ENCODE data around the gene RAB9A.
"Not testable (repeated sequence)": the region's sequence is repeated elsewhere in the genome, so short reads cannot be mapped to it uniquely, and the experiment has no call there.

RAB9A gene

DNA sequence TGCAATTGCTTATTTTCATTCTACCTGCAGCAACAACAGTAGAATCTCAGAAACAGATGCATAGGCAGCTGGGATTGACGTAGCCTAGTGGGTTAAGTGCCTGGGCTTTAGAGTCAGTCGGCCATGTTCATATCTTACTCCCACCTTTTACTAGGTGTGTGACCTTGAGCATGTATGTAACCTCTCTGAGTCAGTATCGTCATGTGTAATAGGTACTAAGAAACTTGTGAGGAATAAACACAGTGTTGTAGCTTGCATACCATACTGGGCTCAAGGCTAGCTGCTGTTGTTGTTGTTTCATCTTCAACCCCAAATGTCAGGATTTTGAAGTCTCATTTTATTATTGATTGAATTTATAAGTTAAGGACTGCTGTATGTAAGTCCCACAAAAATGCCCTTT, 14.2 kb downstream of the RAB9A start:
- no peak for DNase-seq

DNA sequence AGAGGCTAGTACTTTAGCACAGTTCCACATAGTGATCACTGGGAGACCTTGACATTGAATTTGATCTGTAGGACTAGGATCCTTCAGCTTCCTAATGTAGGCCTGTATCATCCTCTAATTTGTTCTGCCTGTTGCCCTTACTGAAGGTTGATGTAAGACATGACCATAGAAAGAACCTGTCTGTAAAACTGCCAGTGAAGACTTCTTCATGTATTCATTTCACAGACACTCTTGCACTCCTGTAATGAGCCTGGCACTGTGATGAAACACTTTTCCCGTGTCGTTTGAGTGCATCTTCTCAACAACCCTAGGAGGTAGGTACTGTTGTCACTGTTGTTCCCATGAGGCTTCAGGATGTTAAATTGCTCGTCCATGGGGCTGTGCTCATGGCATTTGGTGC, 14.7 kb downstream of the RAB9A start:
- no peak for DNase-seq

DNA sequence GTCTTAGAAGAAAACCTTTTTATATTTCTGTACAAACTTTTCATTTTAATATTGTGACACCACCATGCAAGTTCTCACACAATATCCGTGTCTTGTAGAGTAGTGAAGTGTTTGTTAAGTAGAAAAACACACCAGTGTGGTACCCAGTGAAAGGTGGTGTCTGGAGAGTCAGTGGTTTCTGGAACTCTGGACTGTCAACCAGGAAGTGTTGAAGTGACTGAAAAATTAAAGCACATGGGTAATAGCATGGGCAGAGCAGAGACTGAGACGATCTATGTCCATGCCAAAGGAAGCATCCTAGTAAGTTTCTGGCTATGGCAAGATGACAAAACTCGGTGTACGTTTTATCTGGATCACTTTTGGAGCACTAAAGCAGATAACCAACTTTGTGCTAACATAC, 22.2 kb downstream of the RAB9A start:
- DNase-seq, result no peak

DNA sequence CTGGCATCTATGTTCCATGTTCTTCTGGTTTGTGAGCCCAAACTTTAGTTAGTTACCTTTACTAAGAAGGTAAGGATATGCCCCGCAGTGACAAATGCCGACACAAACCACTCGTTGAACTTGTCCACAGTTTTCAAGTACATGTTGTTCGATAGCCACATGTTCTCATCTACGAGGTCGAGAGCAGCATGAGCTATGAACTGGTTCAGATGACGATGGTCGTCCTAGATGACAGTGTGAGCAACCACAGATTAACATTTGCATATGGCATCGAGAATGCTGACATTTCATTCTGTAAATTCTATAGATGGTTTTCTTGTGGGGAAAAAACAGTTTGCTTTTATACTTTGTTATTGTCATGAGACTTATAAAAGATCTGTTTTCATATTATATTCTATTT, 27.5 kb downstream of the RAB9A start:
- no peak for DNase-seq

DNA sequence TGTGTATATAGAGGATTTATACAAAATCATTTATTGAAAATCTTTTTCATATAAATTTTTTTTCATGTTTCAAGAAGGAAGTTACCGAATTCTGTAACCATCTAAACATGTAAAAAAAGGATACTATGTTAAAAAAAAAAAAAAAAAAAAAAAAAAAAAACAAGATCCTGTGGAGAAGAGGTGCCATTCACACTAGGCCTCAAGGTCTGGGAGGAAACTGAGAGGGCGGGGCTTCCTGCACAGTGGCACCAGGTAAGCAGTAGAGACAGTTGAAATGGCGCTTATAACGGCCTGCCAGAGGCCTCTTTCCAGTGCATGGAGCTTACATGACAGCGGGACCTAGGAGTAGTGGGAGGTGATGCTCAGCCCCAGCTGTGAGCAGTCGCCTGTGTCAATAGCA, 28.0 kb downstream of the RAB9A start:
- no peak for DNase-seq

DNA sequence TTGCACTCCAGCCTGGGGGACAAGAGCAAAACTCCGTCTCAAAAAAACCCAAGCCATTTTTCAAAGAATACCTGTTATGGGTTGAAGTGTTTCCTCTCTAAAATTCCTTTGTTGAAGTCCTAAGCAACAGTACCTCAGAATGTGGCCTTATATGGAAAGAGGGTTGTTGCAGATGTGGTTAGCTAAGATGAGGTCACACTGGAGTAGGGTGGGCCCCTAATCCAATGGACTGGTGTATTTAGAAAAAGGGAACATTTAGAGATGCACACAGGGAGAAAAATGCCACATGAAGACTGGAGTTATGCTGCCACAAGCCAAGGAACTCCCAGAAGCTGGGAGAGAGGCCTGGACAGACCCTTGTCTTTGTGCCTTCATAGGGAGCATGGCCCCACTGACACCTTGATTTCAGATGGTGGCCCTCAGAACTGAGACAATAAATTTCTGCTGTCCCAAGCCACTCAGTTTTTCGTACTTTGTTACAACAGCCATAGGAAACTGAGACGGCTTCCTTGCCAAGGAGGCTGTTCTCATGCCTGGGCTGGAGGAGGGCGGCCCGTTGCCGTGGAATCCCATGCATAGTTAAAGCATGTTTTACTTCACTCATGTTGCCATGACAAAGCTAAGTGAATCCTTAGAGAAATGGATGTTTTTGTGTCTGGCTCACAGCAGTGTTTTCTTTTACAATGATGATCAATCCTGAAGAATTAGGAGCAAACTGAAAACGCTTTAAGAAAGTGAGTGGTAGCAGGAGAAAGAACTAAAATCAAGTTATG, 29.0 kb downstream of the RAB9A start:
- DNase-seq, result no peak

DNA sequence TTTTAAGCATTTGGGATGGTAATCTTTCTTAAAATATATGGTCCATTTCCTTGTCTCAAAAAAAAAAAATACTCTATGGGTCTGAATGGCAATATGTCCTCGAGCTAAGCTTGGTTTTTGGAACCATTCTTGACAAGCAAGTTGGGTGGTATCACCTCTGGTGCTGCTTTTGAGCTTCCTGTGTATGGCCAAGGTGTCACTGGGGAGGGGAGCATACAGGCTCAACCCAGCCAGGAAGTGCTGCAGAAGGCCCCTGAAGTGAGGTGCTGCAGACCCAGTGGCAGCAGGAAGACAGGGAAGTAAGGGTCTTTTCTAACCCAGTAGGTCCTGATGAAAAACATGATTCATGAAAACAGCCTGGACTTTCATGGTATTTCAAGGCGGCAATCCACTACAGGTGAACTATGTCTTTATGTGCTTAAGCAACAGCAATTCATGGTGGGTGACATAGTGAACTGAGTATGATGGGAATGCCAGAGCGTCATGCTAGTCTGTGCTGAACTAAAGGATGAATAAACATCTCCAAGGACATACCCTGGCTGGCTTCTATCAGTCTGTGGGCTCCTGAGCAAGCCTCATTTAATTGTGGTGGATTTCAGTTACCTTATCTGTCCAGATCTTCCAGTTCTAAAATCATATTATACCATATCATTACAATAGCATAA, 30.4 kb downstream of the RAB9A start:
- DNase-seq, result no peak

DNA sequence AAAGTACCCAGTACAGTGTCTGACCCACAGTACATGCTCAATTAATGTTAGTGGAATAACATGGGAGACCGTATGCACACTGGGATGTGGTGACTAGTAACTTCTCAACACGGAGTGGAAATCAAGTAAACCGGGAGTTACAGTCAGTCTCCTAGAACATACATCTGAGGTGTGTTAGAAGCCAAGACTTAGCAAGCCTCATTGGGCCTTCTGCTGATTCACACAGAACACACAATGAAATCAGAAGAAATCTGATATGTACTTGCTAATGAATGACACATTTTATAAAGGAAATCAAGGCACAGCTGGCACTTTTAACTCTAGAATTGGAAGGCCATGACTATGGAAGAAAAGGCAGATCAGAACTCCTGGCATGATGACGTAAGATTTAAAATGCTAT, 32.4 kb downstream of the RAB9A start:
- no peak for DNase-seq

DNA sequence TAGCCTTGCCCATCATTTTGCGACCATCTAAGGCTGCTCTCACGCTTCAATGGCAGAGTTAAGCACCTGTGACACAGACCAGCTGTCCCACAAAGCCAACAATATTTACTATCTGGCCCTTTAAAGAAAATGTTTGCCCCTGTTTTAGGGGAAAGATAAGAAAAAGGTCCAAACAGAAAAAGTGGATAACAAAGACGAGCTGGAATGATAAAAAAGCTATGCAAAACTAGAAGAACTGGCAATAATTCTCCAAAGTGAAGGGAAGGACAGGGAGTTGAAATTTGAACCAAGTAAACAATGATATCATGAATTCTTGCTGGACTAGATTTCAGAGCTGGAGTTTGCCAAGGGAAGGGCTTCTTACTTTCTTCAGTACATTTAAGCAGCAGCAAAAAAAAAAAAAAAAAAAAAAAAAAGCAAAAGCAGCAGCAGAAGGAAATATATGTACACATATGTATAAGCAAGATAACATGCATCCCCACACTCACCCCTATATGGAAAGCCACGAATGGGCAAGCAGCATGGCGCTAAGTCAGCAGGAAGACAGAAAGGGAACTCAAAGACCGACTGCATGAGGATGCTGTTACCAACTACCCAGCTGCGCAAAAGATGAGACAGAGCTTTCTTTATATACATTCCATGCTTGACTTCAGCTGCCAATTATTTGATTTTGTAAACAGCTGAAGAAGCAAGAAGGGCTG, 33.0 kb downstream of the RAB9A start:
- DNase-seq, result no peak

DNA sequence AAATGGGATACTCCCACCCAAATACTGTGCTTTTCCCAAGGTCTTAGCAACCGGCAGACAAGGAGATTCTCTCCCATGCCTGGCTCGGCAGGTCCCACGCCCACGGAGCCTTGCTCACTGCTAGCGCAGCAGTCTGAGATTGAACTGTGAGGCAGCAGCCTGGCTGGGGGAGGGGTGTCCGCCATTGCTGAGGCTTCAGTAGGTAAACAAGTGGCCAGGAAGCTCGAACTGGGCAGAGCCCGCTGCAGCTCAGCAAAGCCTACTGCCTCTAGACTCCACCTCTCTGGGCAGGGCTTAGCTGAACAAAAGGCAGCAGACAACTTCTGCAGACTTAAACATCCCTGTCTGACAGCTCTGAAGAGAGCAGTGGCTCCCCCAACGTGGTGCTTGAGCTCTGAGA, 36.0 kb downstream of the RAB9A start:
- DNase-seq, result not testable (repeated sequence)

DNA sequence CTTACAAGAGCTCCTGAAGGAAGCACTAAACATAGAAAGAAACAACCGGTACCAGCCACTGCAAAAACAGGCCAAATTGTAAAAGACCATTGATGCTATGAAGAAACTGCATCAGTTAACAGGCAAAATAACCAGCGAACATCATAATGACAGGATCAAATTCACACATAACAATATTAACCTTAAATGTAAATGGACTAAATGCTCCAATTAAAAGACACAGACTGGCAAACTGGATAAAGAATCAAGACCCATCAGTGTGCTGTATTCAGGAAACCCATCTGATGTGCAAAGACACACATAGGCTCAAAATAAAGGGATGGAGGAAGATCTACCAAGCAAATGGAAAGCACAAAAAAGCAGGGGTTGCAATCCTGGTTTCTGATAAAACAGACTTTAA, 37.7 kb downstream of the RAB9A start:
- DNase-seq, result not testable (repeated sequence)

DNA sequence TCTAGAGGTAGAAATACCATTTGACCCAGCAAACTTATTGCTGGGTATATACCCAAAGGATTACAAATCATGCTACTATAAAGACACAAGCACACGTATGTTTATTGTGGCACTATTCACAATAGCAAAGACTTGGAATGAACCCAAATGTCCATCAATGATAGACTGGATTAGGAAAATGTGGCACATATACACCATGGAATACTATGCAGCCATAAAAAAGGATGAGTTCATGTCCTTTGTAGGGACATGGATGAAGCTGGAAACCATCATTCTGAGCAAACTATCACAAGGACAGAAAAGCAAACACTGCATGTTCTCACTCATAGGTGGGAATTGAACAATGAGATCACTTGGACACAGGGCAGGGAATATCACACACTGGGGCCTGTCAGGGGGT, 41.6 kb downstream of the RAB9A start:
- not testable (repeated sequence) for DNase-seq

DNA sequence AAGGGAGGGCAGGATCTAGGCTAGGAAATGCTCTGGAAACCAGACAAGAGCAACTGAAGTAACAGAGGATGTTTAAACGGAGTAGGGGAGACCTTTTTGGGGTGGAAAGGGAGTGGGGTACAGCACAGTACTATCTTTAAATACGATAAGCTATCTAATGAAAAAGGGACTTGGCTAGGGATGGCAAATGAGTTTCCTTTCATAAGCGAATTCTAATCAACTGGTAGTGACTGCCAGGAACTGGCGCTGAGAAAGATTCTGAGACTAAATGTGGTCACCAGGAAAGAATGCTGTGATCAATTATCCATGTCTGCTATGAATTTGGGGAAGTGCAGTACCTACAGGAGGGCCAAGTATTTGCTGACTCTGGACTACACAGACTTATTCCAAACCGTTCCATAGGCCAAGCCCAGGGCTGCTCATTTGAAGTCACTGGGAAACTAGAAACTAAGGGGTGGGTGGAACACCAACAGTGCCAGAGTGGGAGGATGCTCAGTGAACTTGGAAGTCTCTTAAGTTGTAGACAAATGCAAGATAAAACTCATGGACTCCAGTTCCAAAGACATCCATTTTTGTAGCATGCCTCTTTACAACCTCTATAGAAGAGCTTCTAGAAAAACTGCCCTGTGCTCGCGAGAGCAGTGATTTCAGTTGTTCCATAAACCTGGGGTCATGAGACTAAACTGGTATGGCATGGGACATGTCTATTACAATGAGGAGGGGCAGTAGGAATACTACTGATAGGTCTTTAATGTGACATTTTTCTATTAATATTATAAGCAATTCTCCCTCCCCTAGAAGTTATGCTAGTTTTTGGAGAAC, 43.5 kb downstream of the RAB9A start:
- no peak for DNase-seq

DNA sequence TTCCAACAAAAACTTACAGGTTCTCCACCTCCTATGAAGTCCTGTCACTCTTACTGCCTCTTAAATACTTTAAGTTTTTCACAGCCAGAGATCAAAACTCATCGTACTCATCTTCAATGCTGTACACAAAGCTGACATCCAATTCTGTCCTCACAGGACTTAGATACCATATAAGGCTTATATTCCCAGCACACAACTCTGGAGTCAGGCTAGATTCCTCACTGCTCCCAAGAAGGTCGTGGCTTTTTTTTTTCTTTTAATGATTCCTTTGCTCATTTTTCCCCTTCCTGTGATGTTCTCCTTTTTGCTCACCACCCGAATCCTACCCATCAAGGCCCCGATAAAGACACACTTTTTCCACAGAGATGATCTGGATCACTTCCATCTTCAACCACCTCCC, 44.6 kb downstream of the RAB9A start:
- no peak for DNase-seq

DNA sequence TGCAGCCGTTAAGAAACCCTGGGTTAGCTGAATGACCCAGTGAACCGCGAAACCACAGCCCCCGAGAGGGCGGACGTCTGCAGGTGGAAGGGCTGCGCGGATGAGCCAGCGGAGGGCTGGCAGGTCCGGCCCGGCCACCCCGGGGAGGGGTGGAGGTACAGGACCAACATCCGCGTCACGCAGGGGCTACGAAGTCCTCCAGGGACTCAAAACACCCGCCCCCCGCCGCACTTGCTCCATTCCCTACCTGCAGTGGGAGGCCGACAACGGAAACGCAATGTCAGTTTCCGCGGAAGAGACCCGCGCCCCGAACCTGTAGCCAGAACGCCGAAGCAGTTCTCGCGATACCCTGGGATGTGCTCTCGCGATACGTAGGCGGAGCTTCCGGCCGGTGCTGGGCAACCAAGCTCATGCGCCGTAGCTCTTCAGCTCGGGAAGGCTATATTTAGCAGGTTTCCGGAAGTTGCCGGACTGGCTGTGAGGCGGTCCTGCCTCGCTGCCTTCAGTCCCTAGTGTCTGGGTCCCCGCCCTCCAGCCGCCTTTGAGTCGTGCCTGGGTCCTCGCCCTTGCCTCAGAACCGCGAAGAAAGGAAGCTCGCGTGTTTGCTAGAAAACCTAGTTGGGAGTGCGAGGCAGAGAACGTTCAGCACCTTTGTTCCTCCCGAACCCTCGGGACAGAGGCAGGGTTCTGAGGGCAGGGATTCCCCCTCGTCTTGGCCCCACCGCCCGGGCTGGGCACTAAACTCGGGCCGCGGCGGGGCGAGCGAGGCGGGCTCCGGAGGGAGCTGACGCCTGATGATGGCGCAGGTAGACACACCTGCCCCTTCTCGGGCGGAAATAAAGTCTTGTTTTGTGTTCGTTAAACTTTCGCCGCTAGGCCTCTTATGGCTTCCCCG, 45.6 kb downstream of the RAB9A start, which contains the start of the genes OFD1 and TRAPPC2:
OFD1 (plus strand) TSS at position 471 of the 895 bp plus-strand sequence; CDS start at position 795, 324 bp downstream.
TRAPPC2 (minus strand) TSS at position 343 of the 895 bp plus-strand sequence. CDS start 14,657 bp downstream, outside the sequence.
- DNase-seq, result peak; percentile 82

DNA sequence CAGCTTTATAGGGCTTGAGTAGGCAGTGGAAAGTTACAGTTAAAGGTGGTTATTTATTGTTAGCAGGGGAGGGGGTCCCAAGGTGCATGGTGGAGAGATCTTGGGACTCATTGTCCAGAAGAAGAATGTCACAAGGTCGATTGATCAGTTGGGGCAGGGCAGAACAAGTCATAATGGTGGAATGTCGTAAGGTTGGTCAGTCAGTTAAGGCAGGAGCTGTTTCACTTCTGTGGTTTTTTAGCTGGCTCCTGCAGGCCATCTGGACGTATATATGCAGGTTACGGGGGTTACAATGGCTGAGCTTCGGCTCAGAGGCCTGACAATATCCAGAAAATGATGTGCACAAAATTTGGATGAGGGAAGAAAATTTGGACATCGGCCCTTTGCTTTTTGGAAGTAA, 52.8 kb downstream of the RAB9A start:
- no peak for DNase-seq

DNA sequence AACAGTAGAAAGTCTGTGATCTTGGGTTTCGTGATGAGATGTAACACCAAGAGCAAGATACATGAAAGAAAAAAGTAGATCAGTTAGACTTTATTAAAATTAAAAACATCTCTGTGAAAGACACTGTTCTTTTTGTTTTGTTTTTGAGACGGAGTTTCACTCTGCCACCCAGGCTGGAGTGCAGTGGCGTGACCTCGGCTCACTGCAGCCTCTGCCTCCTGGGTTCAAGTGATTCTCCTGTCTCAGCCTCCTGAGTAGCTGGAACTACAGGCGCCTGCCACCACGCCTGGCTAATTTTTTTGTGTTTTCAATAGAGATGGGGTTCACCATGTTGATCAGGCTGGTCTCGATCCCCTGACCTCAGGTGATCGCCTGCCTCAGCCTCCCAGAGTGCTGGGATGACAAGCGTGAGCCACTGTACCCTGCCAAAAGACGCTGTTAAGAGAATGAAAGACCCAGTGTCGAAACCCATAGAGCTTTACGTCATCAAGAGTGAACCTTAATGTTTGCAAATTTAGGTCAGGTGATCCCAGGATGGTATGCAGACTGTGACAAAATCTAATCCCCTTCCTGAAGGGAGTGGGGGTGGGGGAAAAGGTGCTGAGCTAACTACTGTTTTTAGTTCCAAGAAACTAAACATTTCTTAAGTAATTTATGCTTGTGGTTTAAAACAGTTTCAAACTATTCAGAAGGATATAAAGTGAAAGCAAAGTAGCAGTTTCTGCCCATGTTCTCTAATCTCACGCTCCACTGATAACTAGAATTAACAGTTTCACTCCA, 53.7 kb downstream of the RAB9A start:
- no peak for DNase-seq

DNA sequence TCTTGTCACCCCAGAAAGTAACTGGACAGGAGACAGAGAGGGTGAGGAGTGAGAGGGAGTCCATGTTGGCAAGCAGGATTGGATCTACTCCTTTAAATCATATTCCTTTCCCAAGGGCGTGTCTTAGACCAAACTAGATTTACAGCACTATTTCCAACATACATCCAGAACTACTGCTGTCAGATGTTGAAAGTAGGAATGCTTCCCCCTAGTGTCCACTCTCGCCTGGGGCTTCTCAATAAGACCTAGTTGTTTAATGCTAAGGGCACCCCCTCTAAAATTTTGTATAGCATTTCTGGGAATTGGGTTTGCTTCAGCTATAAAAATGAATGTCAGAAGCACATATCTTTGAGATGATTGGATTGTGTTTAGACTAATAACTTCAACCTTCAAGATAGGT, 58.9 kb downstream of the RAB9A start:
- peak; percentile 18 for DNase-seq

DNA sequence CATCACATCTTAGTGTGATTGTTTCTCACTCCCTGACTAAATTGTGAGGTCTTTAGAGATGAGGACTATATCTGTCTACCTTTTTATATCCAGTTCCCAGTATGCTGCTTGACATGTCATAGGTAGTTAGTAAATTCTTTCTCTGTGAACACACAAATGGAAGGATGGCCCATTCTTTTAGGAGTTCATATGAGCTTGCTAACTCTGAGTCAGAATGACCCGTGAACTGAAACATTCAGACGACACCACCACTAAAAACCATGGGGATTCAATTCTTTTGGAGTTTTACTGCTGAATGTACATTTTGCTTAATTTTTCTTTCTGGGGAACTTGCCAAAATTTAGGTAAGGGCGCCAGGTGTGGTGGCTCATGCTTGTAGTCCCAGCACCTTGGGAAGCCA, 59.6 kb downstream of the RAB9A start:
- no peak for DNase-seq

DNA sequence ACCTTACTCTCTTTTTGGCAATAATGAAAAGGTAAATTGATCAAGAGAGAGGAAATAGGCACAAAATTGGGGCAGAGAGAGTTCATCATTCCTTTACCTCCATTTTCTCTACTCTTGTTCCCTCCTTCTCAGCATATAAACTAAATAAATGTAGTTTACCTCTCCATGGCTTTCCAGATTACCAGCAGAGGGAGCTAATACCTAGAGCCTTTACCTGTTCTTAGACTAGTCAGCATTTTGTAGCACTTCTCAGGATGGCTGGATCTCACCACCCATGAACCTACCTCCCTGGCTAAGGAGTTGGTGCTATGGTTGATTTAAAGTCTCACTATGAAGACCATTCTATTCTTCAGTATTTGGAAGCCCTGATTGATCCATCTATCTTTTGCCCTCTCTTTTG, 61.3 kb downstream of the RAB9A start:
- peak; percentile 3 for DNase-seq

DNA sequence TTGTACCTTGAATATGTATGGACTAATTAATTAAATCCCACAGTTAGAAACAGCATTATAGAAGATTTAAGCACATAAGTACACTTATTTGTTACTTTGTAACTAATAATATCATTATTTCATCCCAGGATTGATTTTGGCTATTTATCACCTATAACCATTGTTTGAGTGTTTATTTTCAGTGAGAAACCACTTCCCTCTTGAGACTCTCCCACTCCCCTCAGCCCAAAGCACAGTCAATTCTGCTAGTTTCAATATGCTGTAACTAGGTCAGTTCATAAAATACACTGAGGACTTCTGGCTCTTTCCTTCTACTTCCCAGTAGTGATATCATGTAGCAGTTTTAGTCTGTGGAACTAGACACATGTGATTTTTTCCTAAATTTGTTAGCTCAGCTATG, 61.9 kb downstream of the RAB9A start:
- no peak for DNase-seq

All from NCI-H226 (cell line).